ENCODE results near the gene GJC2.

Gene GJC2

GRCh38 chr1:228120351-228120750, 29.4 kb upstream of the GJC2 start:
- H2BK12ac ChIP-seq (ENCODE audit: low read length) = no peak overlapping the region
- no peak overlapping the region for H2BK5ac ChIP-seq (ENCODE audit: low read length)
- peaks cover 0 to 3% (median 2%) of the 10 kb centered on the region in 3 experiments for H3K27me3 ChIP-seq (ENCODE audit: control insufficient read depth in 3 of 3, insufficient read depth in 3 of 3, low read depth in 1 of 3, low read length in 3 of 3)
- H2AFZ ChIP-seq (ENCODE audit: low read length) = no peak overlapping the region
- DNase-seq (ENCODE audit: low spot score) = no peak
- H3K9ac ChIP-seq (ENCODE audit: low read depth, low read length, poor library complexity) = no peak overlapping the region
- no peaks in the 10 kb centered on the region for H3K36me3 ChIP-seq (replicated peaks in 1 of 2; ENCODE audit: control insufficient read depth in 2 of 2, insufficient read depth in 2 of 2, low read length in 2 of 2)
- no peak overlapping the region for H3K23ac ChIP-seq (ENCODE audit: low read depth, low read length, poor library complexity)
- no peak overlapping the region for H3K14ac ChIP-seq (ENCODE audit: low read length)
- no peak overlapping the region for H4K91ac ChIP-seq (ENCODE audit: low read depth, low read length, poor library complexity)
- H2AK5ac ChIP-seq (ENCODE audit: low read depth, low read length) = no peak overlapping the region
- H2BK15ac ChIP-seq (ENCODE audit: low read length) = no peak overlapping the region
- no peak overlapping the region for H3K18ac ChIP-seq (ENCODE audit: low read length)
- H3K79me1 ChIP-seq (ENCODE audit: low read depth, low read length) = no peaks in the 10 kb centered on the region
- no peak overlapping the region for H3K4me3 ChIP-seq (ENCODE audit: low read length in 2 of 2)
- H3K4me1 ChIP-seq (ENCODE audit: control insufficient read depth in 2 of 2, insufficient read depth in 1 of 2, low read depth in 1 of 2, low read length in 2 of 2) = peaks cover 0 to under 1% of the 10 kb centered on the region in 2 donors
- H3K4ac ChIP-seq (ENCODE audit: low read length) = no peak overlapping the region
- no peak overlapping the region for H3K4me2 ChIP-seq (ENCODE audit: insufficient read depth, low read length, poor library complexity, severe bottlenecking)
- peaks cover 2 to 3% of the 10 kb centered on the region in 2 donors for H3K9me3 ChIP-seq (replicated peaks in 1 of 2; ENCODE audit: control insufficient read depth in 2 of 2, insufficient read depth in 1 of 2, low read depth in 1 of 2, low read length in 2 of 2)
- no peak overlapping the region for H2BK120ac ChIP-seq (ENCODE audit: low read depth, low read length)
- no peak overlapping the region for H3K27ac ChIP-seq (replicated peaks; ENCODE audit: low read length)
- no CpG with 5 or more reads among the region's 1 CpG for WGBS, 2 donors (ENCODE audit: extremely low coverage in 2 of 2, insufficient read length in 2 of 2, insufficient replicate concordance in 1 of 2)
- H4K8ac ChIP-seq (ENCODE audit: low read depth, low read length) = no peak overlapping the region

GRCh38 chr1:228120857-228121489, 28.8 kb upstream of the GJC2 start:
- no peak for DNase-seq (ENCODE audit: low spot score)
- Histone ChIP-seq H3K23ac (ENCODE audit: low read depth, low read length, poor library complexity) (no peak overlapping the region), H3K9me3 (replicated peaks in 1 of 2; ENCODE audit: control insufficient read depth in 2 of 2, insufficient read depth in 1 of 2, low read depth in 1 of 2, low read length in 2 of 2) (peaks cover 2 to 3% of the 10 kb centered on the region in 2 donors), H3K18ac (ENCODE audit: low read length) (no peak overlapping the region), H3K14ac (ENCODE audit: low read length) (no peak overlapping the region), H3K4me3 (ENCODE audit: low read length in 2 of 2) (no peak overlapping the region), H2BK15ac (ENCODE audit: low read length) (no peak overlapping the region), H3K4ac (ENCODE audit: low read length) (no peak overlapping the region), H3K9ac (ENCODE audit: low read depth, low read length, poor library complexity) (no peak overlapping the region), H3K27ac (replicated peaks; ENCODE audit: low read length) (no peak overlapping the region), H2BK120ac (ENCODE audit: low read depth, low read length) (no peak overlapping the region), H3K4me1 (ENCODE audit: control insufficient read depth in 2 of 2, insufficient read depth in 1 of 2, low read depth in 1 of 2, low read length in 2 of 2) (peaks cover 0 to 3% of the 10 kb centered on the region in 2 donors), H4K91ac (ENCODE audit: low read depth, low read length, poor library complexity) (no peak overlapping the region), H3K36me3 (replicated peaks in 1 of 2; ENCODE audit: control insufficient read depth in 2 of 2, insufficient read depth in 2 of 2, low read length in 2 of 2) (no peaks in the 10 kb centered on the region), H2BK5ac (ENCODE audit: low read length) (no peak overlapping the region), H2AFZ (ENCODE audit: low read length) (no peak overlapping the region), H3K27me3 (ENCODE audit: control insufficient read depth in 3 of 3, insufficient read depth in 3 of 3, low read depth in 1 of 3, low read length in 3 of 3) (peaks cover 0 to 3% (median 2%) of the 10 kb centered on the region in 3 experiments), H4K8ac (ENCODE audit: low read depth, low read length) (no peak overlapping the region), H2BK12ac (ENCODE audit: low read length) (no peak overlapping the region), H3K4me2 (ENCODE audit: insufficient read depth, low read length, poor library complexity, severe bottlenecking) (no peak overlapping the region), H2AK5ac (ENCODE audit: low read depth, low read length) (no peak overlapping the region), H3K79me1 (ENCODE audit: low read depth, low read length) (no peaks in the 10 kb centered on the region)
- no CpG with 5 or more reads among the region's 5 CpGs for WGBS, 2 donors (ENCODE audit: extremely low coverage in 2 of 2, insufficient read length in 2 of 2, insufficient replicate concordance in 1 of 2)

- no peak overlapping the region for H2BK5ac ChIP-seq (ENCODE audit: low read length)
- no peaks in the 10 kb centered on the region for H3K36me3 ChIP-seq (replicated peaks in 1 of 2; ENCODE audit: control insufficient read depth in 2 of 2, insufficient read depth in 2 of 2, low read length in 2 of 2)
- H2BK15ac ChIP-seq (ENCODE audit: low read length) = no peak overlapping the region
- H2BK12ac ChIP-seq (ENCODE audit: low read length) = no peak overlapping the region
- peaks cover 0 to 3% of the 10 kb centered on the region in 2 donors for H3K4me1 ChIP-seq (ENCODE audit: control insufficient read depth in 2 of 2, insufficient read depth in 1 of 2, low read depth in 1 of 2, low read length in 2 of 2)
- H3K18ac ChIP-seq (ENCODE audit: low read length) = no peak overlapping the region
- H3K4me3 ChIP-seq (ENCODE audit: low read length in 2 of 2) = no peak overlapping the region
- H4K8ac ChIP-seq (ENCODE audit: low read depth, low read length) = no peak overlapping the region
- no peak overlapping the region for H3K27ac ChIP-seq (replicated peaks; ENCODE audit: low read length)
- no peak overlapping the region for H3K14ac ChIP-seq (ENCODE audit: low read length)
- no peak overlapping the region for H2AK5ac ChIP-seq (ENCODE audit: low read depth, low read length)
- H3K9ac ChIP-seq (ENCODE audit: low read depth, low read length, poor library complexity) = no peak overlapping the region
- H3K23ac ChIP-seq (ENCODE audit: low read depth, low read length, poor library complexity) = no peak overlapping the region
- no peak overlapping the region for H2AFZ ChIP-seq (ENCODE audit: low read length)
- no peak overlapping the region for H3K4ac ChIP-seq (ENCODE audit: low read length)
- H3K79me1 ChIP-seq (ENCODE audit: low read depth, low read length) = no peaks in the 10 kb centered on the region
- WGBS, 2 donors (ENCODE audit: extremely low coverage in 2 of 2, insufficient read length in 2 of 2, insufficient replicate concordance in 1 of 2) = no CpG with 5 or more reads among the region's 1 CpG
- peaks cover 2 to 3% of the 10 kb centered on the region in 2 donors for H3K9me3 ChIP-seq (replicated peaks in 1 of 2; ENCODE audit: control insufficient read depth in 2 of 2, insufficient read depth in 1 of 2, low read depth in 1 of 2, low read length in 2 of 2)
- no peak overlapping the region for H2BK120ac ChIP-seq (ENCODE audit: low read depth, low read length)
- peaks cover 0 to 3% (median 2%) of the 10 kb centered on the region in 3 experiments for H3K27me3 ChIP-seq (ENCODE audit: control insufficient read depth in 3 of 3, insufficient read depth in 3 of 3, low read depth in 1 of 3, low read length in 3 of 3)
- no peak overlapping the region for H4K91ac ChIP-seq (ENCODE audit: low read depth, low read length, poor library complexity)
- no peak for DNase-seq (ENCODE audit: low spot score)
- H3K4me2 ChIP-seq (ENCODE audit: insufficient read depth, low read length, poor library complexity, severe bottlenecking) = no peak overlapping the region
Measured at GRCh38 chr1:228122921-228123441, 26.7 kb upstream of the GJC2 start.

- Histone ChIP-seq H2BK120ac (ENCODE audit: low read depth, low read length) (no peak overlapping the region), H3K27me3 (ENCODE audit: control insufficient read depth in 3 of 3, insufficient read depth in 3 of 3, low read depth in 1 of 3, low read length in 3 of 3) (peaks cover 0 to 3% (median 2%) of the 10 kb centered on the region in 3 experiments), H3K79me1 (ENCODE audit: low read depth, low read length) (no peaks in the 10 kb centered on the region), H3K9me3 (replicated peaks in 1 of 2; ENCODE audit: control insufficient read depth in 2 of 2, insufficient read depth in 1 of 2, low read depth in 1 of 2, low read length in 2 of 2) (peaks cover 2 to 3% of the 10 kb centered on the region in 2 donors), H3K4me3 (ENCODE audit: low read length in 2 of 2) (no peak overlapping the region), H2BK12ac (ENCODE audit: low read length) (no peak overlapping the region), H3K36me3 (replicated peaks in 1 of 2; ENCODE audit: control insufficient read depth in 2 of 2, insufficient read depth in 2 of 2, low read length in 2 of 2) (no peaks in the 10 kb centered on the region), H3K4ac (ENCODE audit: low read length) (no peak overlapping the region), H4K8ac (ENCODE audit: low read depth, low read length) (no peak overlapping the region), H2AK5ac (ENCODE audit: low read depth, low read length) (no peak overlapping the region), H3K23ac (ENCODE audit: low read depth, low read length, poor library complexity) (no peak overlapping the region), H2BK15ac (ENCODE audit: low read length) (no peak overlapping the region), H3K4me1 (ENCODE audit: control insufficient read depth in 2 of 2, insufficient read depth in 1 of 2, low read depth in 1 of 2, low read length in 2 of 2) (peaks cover 0 to 3% of the 10 kb centered on the region in 2 donors), H3K27ac (replicated peaks; ENCODE audit: low read length) (no peak overlapping the region), H3K14ac (ENCODE audit: low read length) (no peak overlapping the region), H3K9ac (ENCODE audit: low read depth, low read length, poor library complexity) (no peak overlapping the region), H3K4me2 (ENCODE audit: insufficient read depth, low read length, poor library complexity, severe bottlenecking) (no peak overlapping the region), H2AFZ (ENCODE audit: low read length) (no peak overlapping the region), H2BK5ac (ENCODE audit: low read length) (no peak overlapping the region), H3K18ac (ENCODE audit: low read length) (no peak overlapping the region), H4K91ac (ENCODE audit: low read depth, low read length, poor library complexity) (no peak overlapping the region)
- no CpG with 5 or more reads among the region's 2 CpGs for WGBS, 2 donors (ENCODE audit: extremely low coverage in 2 of 2, insufficient read length in 2 of 2, insufficient replicate concordance in 1 of 2)
- no peak for DNase-seq (ENCODE audit: low spot score)
Measured at GRCh38 chr1:228123505-228123904, 26.2 kb upstream of the GJC2 start.
